LNCaP clone FGC (cell line): ENCODE measurements around the gene ETV3L.

Source experiments
- DNase-seq: peaks from one replicate; pipeline ENCODE4 v3.0.0-alpha.2; 2011; ENCODE audit warnings: low read depth
- H3K4me3 ChIP-seq: 2 replicates; pipeline ENCODE4 v1.5.1; 2011; ENCODE audit warnings: mild to moderate bottlenecking, low read depth, low read length, control low read depth
- CTCF ChIP-seq: IDR thresholded peaks from 2 replicates; pipeline ENCODE4 v1.5.1; 2012; ENCODE audit warnings: mild to moderate bottlenecking; ENCODE audit not compliant: control insufficient read depth, insufficient read depth; ENCODE audit errors: extremely low read depth

ETV3L gene

GRCh38 chr1:157137046-157137407 is 37.4 kb upstream of the ETV3L start:
- no peak for TF ChIP-seq CTCF
- no peak for DNase-seq

GRCh38 chr1:157136133-157136532 is 36.5 kb upstream of the ETV3L start:
- DNase-seq: no peak
- 0 out of 2 replicates have a peak, but pooled peaks have one; percentile 46 for TF ChIP-seq CTCF
- H3K4me3 ChIP-seq: peak overlapping the region; percentile 94

More at GRCh38 chr1:157137046-157137407, 37.4 kb upstream of the ETV3L start:
- H3K4me3 ChIP-seq: peak overlapping the region; percentile 94

GRCh38 chr1:157135646-157136045 is 36.0 kb upstream of the ETV3L start:
- no peak for TF ChIP-seq CTCF
- no peak for DNase-seq
- H3K4me3 ChIP-seq: peak overlapping the region; percentile 94

- no peak for TF ChIP-seq CTCF
- DNase-seq: no peak
- no peak overlapping the region for H3K4me3 ChIP-seq
Observed at GRCh38 chr1:157135070-157135469, 35.5 kb upstream of the ETV3L start.

- H3K4me3 ChIP-seq: no peak overlapping the region
- no peak for TF ChIP-seq CTCF
- DNase-seq: no peak
Observed at GRCh38 chr1:157134442-157134841, 34.8 kb upstream of the ETV3L start.

GRCh38 chr1:157133426-157133825 is 33.8 kb upstream of the ETV3L start:
- no peak for TF ChIP-seq CTCF
- H3K4me3 ChIP-seq: no peak overlapping the region
- no peak for DNase-seq

GRCh38 chr1:157132616-157133167 is 33.1 kb upstream of the ETV3L start:
- no peak overlapping the region for H3K4me3 ChIP-seq
- no peak for TF ChIP-seq CTCF
- DNase-seq: peak; percentile 85
